ENCODE measurements around the gene SPON2.

Gene SPON2

GRCh38 chr4:1172228-1172851, at the start of gene SPON2:
TSS of gene SPON2 (minus strand) at chr4:1172583.
- Mint-ChIP-seq H3K27ac (peak within 1 kb of the TSS in 1 of 2 donors; percentile 13), H3K4me1 (peaks cover 35% of the 10 kb centered on the region), H3K9me3 (no peaks in the 10 kb centered on the region), H3K27me3 (peaks cover 52% of the 10 kb centered on the region), H3K4me3 (peak within 1 kb of the TSS; percentile 75 to 82)
- DNase-seq (peak in 1 of 2 donors; percentile 13), ATAC-seq (no peak)

- Mint-ChIP-seq H3K27ac (no peak overlapping the region), H3K9me3 (no peaks in the 10 kb centered on the region), H3K27me3 (no peaks in the 10 kb centered on the region), H3K4me3 (no peak overlapping the region), H3K4me1 (peaks cover 46% of the 10 kb centered on the region)
- ATAC-seq (no peak), DNase-seq (no peak)
These were observed 48.9 kb upstream of the SPON2 start for GRCh38 chr4:1221155-1221870.

- H3K4me1 Mint-ChIP-seq: peaks cover 53% of the 10 kb centered on the region
- H3K4me3 Mint-ChIP-seq: no peak overlapping the region
- ATAC-seq (no peak), DNase-seq (no peak)
- H3K27me3 Mint-ChIP-seq: no peaks in the 10 kb centered on the region
- H3K9me3 Mint-ChIP-seq: no peaks in the 10 kb centered on the region
- no peak overlapping the region for H3K27ac Mint-ChIP-seq
These were observed 48.2 kb upstream of the SPON2 start for GRCh38 chr4:1220566-1220965.

- no peaks in the 10 kb centered on the region for H3K9me3 Mint-ChIP-seq
These were observed 47.2 kb upstream of the SPON2 start for GRCh38 chr4:1219566-1219950.

GRCh38 chr4:1218634-1219565, 46.5 kb upstream of the SPON2 start:
- no peaks in the 10 kb centered on the region for H3K9me3 Mint-ChIP-seq
- peak overlapping the region in 1 of 2 donors; percentile 14 for H3K4me3 Mint-ChIP-seq
- H3K4me1 Mint-ChIP-seq: peaks cover 52% of the 10 kb centered on the region
- no peaks in the 10 kb centered on the region for H3K27me3 Mint-ChIP-seq
- peak overlapping the region in 1 of 2 donors; percentile 21 for H3K27ac Mint-ChIP-seq
- ATAC-seq: no peak
- no peak for DNase-seq

More at GRCh38 chr4:1219566-1219950, 47.2 kb upstream of the SPON2 start:
- DNase-seq (no peak), ATAC-seq (no peak)
- H3K27ac Mint-ChIP-seq: peak overlapping the region in 1 of 2 donors; percentile 21
- no peaks in the 10 kb centered on the region for H3K27me3 Mint-ChIP-seq
- H3K4me1 Mint-ChIP-seq: peaks cover 58% of the 10 kb centered on the region
- H3K4me3 Mint-ChIP-seq: no peak overlapping the region

- Mint-ChIP-seq H3K4me3 (peak overlapping the region; percentile 75 to 82), H3K27ac (peak overlapping the region; percentile 74 to 90), H3K9me3 (no peaks in the 10 kb centered on the region), H3K4me1 (peaks cover 48% of the 10 kb centered on the region), H3K27me3 (no peaks in the 10 kb centered on the region)
- DNase-seq (no peak), ATAC-seq (no peak)
These were observed 45.0 kb upstream of the SPON2 start for GRCh38 chr4:1217366-1217765.

GRCh38 chr4:1216869-1217294, 44.5 kb upstream of the SPON2 start:
- DNase-seq: peak; percentile 64 to 76
- Mint-ChIP-seq H3K9me3 (no peaks in the 10 kb centered on the region), H3K4me3 (peak overlapping the region; percentile 75 to 82)

GRCh38 chr4:1216076-1216614, 43.8 kb upstream of the SPON2 start:
- Mint-ChIP-seq H3K4me1 (peaks cover 48% of the 10 kb centered on the region), H3K27me3 (no peaks in the 10 kb centered on the region), H3K9me3 (no peaks in the 10 kb centered on the region), H3K4me3 (peak overlapping the region; percentile 75 to 82), H3K27ac (peak overlapping the region; percentile 85 to 90)
- ATAC-seq (no peak), DNase-seq (no peak)

More at GRCh38 chr4:1216869-1217294, 44.5 kb upstream of the SPON2 start:
- peak overlapping the region; percentile 85 to 90 for H3K27ac Mint-ChIP-seq
- H3K27me3 Mint-ChIP-seq: no peaks in the 10 kb centered on the region
- H3K4me1 Mint-ChIP-seq: peaks cover 48% of the 10 kb centered on the region
- ATAC-seq: peak; percentile 92

GRCh38 chr4:1215141-1216075, 43.0 kb upstream of the SPON2 start:
- peak overlapping the region; percentile 3 to 39 for H3K4me3 Mint-ChIP-seq
- peaks cover 48% of the 10 kb centered on the region for H3K4me1 Mint-ChIP-seq
- peak overlapping the region in 1 of 2 donors; percentile 34 for H3K27ac Mint-ChIP-seq
- ATAC-seq (no peak), DNase-seq (no peak)
- H3K27me3 Mint-ChIP-seq: no peaks in the 10 kb centered on the region
- H3K9me3 Mint-ChIP-seq: no peaks in the 10 kb centered on the region

GRCh38 chr4:1214101-1215095, 42.0 kb upstream of the SPON2 start:
- no peaks in the 10 kb centered on the region for H3K9me3 Mint-ChIP-seq
- DNase-seq: no peak
- no peak overlapping the region for H3K27ac Mint-ChIP-seq
- no peak overlapping the region for H3K4me3 Mint-ChIP-seq
- ATAC-seq: peak; percentile 4
- H3K4me1 Mint-ChIP-seq: peaks cover 44% of the 10 kb centered on the region
- no peaks in the 10 kb centered on the region for H3K27me3 Mint-ChIP-seq

GRCh38 chr4:1213336-1213995, 41.1 kb upstream of the SPON2 start:
- ATAC-seq: no peak
- no peaks in the 10 kb centered on the region for H3K27me3 Mint-ChIP-seq
- DNase-seq: no peak

GRCh38 chr4:1212546-1213335, 40.4 kb upstream of the SPON2 start:
- no peaks in the 10 kb centered on the region for H3K27me3 Mint-ChIP-seq
- DNase-seq: no peak
- peak overlapping the region in 1 of 2 donors; percentile 33 for H3K27ac Mint-ChIP-seq

More at GRCh38 chr4:1213336-1213995, 41.1 kb upstream of the SPON2 start:
- H3K4me1 Mint-ChIP-seq: peaks cover 44% of the 10 kb centered on the region
- peak overlapping the region in 1 of 2 donors; percentile 12 for H3K27ac Mint-ChIP-seq
- H3K4me3 Mint-ChIP-seq: no peak overlapping the region
- no peaks in the 10 kb centered on the region for H3K9me3 Mint-ChIP-seq

More at GRCh38 chr4:1212546-1213335, 40.4 kb upstream of the SPON2 start:
- Mint-ChIP-seq H3K4me3 (no peak overlapping the region), H3K9me3 (no peaks in the 10 kb centered on the region), H3K4me1 (peaks cover 39% of the 10 kb centered on the region)
- no peak for ATAC-seq
